ENCODE results near the gene HSPB7. TPM values are rescaled to one million over a fixed set of nuclear protein-coding genes. Genes with fewer than 3 reads are reported as not detected.

Gene HSPB7
- total RNA-seq, 1 experiment from 2014 or later, result not detected

DNA sequence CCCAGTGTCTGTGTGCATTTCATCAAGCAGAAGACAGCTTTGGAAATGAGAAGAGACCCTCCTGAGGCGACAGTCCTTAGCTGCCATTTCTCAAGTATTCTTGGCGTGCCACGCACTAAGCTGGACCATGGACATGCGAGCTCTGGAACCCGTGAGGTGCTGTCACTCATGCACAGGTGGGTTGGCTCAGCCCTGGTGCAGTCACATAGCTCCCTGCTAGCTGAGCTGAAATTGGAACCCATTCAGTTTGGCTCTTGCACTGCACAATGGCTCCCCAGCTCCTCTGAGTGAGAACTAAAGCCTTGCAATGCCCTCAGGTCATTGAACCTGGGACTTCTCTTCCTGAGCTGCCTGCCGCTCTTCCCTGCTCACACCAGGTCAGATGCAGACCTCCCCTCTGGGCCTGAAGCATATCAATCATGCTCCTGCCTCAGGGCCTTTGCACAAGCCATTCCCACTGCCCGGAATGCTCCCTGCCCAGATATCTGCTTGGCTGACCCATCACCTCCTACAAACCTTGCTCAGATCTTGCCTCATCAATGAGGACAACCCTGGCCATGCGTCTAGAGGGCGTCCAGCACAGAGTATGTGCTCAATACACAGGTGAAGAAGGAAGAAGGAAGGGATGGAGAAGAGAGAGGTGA, 20.1 kb downstream of the HSPB7 start:
- Mint-ChIP-seq H3K4me1 (ENCODE audit: low read depth, unreplicated experiment) (no peaks in the 10 kb centered on the region), H3K27me3 (ENCODE audit: insufficient read depth, unreplicated experiment) (no peaks in the 10 kb centered on the region), H3K27ac (ENCODE audit: unreplicated experiment) (no peak overlapping the region), H3K4me3 (ENCODE audit: unreplicated experiment) (no peak overlapping the region), H3K9me3 (ENCODE audit: unreplicated experiment) (no peaks in the 10 kb centered on the region), H3K36me3 (ENCODE audit: insufficient read depth, unreplicated experiment) (no peaks in the 10 kb centered on the region)
- no peak for TF ChIP-seq CTCF (IDR thresholded peaks at IDR 0.05; ENCODE audit: insufficient read depth in 1 of 2, low read depth in 1 of 2, low read length in 1 of 2, severe bottlenecking in 1 of 2, unreplicated experiment in 1 of 2)
- intact Hi-C loops (cut with micrococcal nuclease; ENCODE audit: unreplicated experiment), result no loop called here
- BruUV-seq (replicated peaks), result no TSS peak
- POLR2A ChIA-PET, result no interaction called here
- H3K27me3 ChIP-seq (replicated peaks; ENCODE audit: control insufficient read depth, insufficient read depth, low read length), result no peaks in the 10 kb centered on the region
- H3K4me1 ChIP-seq, result no peaks in the 10 kb centered on the region
- no peak overlapping the region for H3K4me3 ChIP-seq (ENCODE audit: low read depth, low read length)
- no peak for DNase-seq
- CTCF ChIA-PET, result no interaction called here
- H3K9me3 ChIP-seq, result no peaks in the 10 kb centered on the region
- no peaks in the 10 kb centered on the region for H3K36me3 ChIP-seq (ENCODE audit: control insufficient read depth, insufficient read depth, low read length)

DNA sequence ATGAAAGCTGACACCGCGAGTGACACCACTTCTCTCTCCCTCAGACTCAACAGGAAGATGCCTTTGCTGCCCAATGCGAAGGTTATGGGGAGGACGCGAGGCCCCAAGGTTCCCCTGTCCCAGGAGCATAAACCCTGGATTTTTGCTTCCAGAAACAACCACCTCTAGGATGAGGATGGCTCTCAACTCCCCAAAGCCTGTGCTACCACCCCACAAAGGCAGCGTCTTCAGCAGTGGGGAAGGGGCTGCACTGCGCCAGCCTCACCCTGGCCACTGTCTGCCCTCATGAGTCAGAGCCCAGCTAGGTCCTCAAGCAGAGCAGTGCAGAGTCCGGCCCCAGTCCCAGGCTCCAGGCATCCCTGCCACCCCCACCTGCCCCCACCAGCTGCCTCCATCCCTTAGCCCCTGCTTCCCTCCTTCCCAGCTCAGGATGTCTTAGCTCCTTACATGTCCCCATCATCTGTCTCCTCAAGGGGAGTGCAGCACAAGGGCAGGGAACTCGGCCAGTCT, 20.7 kb downstream of the HSPB7 start:
- no peaks in the 10 kb centered on the region for H3K27me3 Mint-ChIP-seq (ENCODE audit: insufficient read depth, unreplicated experiment)
- ChIA-PET CTCF (interaction anchor here (0.5 kb wide), 1 partner anchor 256 kb away, joined by 3 read pairs; no protein-coding TSS in a partner anchor), POLR2A (no interaction called here)
- H3K4me3 Mint-ChIP-seq (ENCODE audit: unreplicated experiment), result no peak overlapping the region
- no TSS peak for BruUV-seq (replicated peaks)
- H3K27ac Mint-ChIP-seq (ENCODE audit: unreplicated experiment), result no peak overlapping the region
- H3K4me1 Mint-ChIP-seq (ENCODE audit: low read depth, unreplicated experiment), result no peaks in the 10 kb centered on the region
- no peaks in the 10 kb centered on the region for H3K9me3 Mint-ChIP-seq (ENCODE audit: unreplicated experiment)
- no peaks in the 10 kb centered on the region for H3K36me3 Mint-ChIP-seq (ENCODE audit: insufficient read depth, unreplicated experiment)
- no peaks in the 10 kb centered on the region for H3K9me3 ChIP-seq
- no peak for DNase-seq
- no peaks in the 10 kb centered on the region for H3K36me3 ChIP-seq (ENCODE audit: control insufficient read depth, insufficient read depth, low read length)
- no peak overlapping the region for H3K4me3 ChIP-seq (ENCODE audit: low read depth, low read length)
- no peaks in the 10 kb centered on the region for H3K27me3 ChIP-seq (replicated peaks; ENCODE audit: control insufficient read depth, insufficient read depth, low read length)
- TF ChIP-seq CTCF (IDR thresholded peaks at IDR 0.05; ENCODE audit: insufficient read depth in 1 of 2, low read depth in 1 of 2, low read length in 1 of 2, severe bottlenecking in 1 of 2, unreplicated experiment in 1 of 2), result no peak
- H3K4me1 ChIP-seq, result no peaks in the 10 kb centered on the region
- intact Hi-C loops (cut with micrococcal nuclease; ENCODE audit: unreplicated experiment), result no loop called here

GRCh38 chr1:15994590-15995351, 23.1 kb downstream of the HSPB7 start:
- Mint-ChIP-seq H3K27ac (ENCODE audit: unreplicated experiment) (no peak overlapping the region), H3K4me1 (ENCODE audit: low read depth, unreplicated experiment) (no peaks in the 10 kb centered on the region), H3K4me3 (ENCODE audit: unreplicated experiment) (no peak overlapping the region), H3K9me3 (ENCODE audit: unreplicated experiment) (no peaks in the 10 kb centered on the region), H3K36me3 (ENCODE audit: insufficient read depth, unreplicated experiment) (no peaks in the 10 kb centered on the region), H3K27me3 (ENCODE audit: insufficient read depth, unreplicated experiment) (no peaks in the 10 kb centered on the region)
- peak; percentile 61 to 67 for DNase-seq
- CTCF ChIA-PET, result interaction anchor here (0.8 to 2.3 kb wide), 4 partner anchors 19 to 203 kb away, joined by 3 to 6 read pairs (median 4); partner anchors contain the start of gene ZBTB17
- no peaks in the 10 kb centered on the region for H3K4me1 ChIP-seq
- intact Hi-C loops (cut with micrococcal nuclease; ENCODE audit: unreplicated experiment), result loop anchor here (1.0 kb wide), 2 partner anchors 179 to 202 kb away; no protein-coding TSS in a partner anchor
- H3K9me3 ChIP-seq, result no peaks in the 10 kb centered on the region
- H3K36me3 ChIP-seq (ENCODE audit: control insufficient read depth, insufficient read depth, low read length), result no peaks in the 10 kb centered on the region
- POLR2A ChIA-PET, result no interaction called here
- no peaks in the 10 kb centered on the region for H3K27me3 ChIP-seq (replicated peaks; ENCODE audit: control insufficient read depth, insufficient read depth, low read length)
- no peak overlapping the region for H3K4me3 ChIP-seq (ENCODE audit: low read depth, low read length)
- BruUV-seq (replicated peaks), result no TSS peak
- peak; percentile 56 to 74 for TF ChIP-seq CTCF (IDR thresholded peaks at IDR 0.05; ENCODE audit: insufficient read depth in 1 of 2, low read depth in 1 of 2, low read length in 1 of 2, severe bottlenecking in 1 of 2, unreplicated experiment in 1 of 2)
